Breast epithelium (tissue), 4 donors: ENCODE results near the gene MPRIP. TPM values are rescaled to one million over a fixed set of nuclear protein-coding genes. Genes with fewer than 3 reads are reported as not detected.

Experiments used
- DNase-seq, 2 donors: peaks; one replicate each; pipeline ENCODE4 v3.0.0-alpha.2; 2019; ENCODE audit warnings: low spot score in 2 of 2
- H3K27ac ChIP-seq, 2 donors: fragments of 200-600 bp; sonication (generic) in 1 of 2; one replicate each; pipeline ENCODE4 v1.5.1; 2016 to 2019; ENCODE audit warnings: mild to moderate bottlenecking in 1 of 2
- H3K27me3 ChIP-seq, 2 donors: fragments of 200-600 bp; sonication (generic) in 1 of 2; one replicate each; pipeline versions ENCODE4 v1.5.1 to v1.6.0; 2017 to 2019; ENCODE audit warnings: control low read depth in 1 of 2, mild to moderate bottlenecking in 1 of 2
- H3K36me3 ChIP-seq: fragments of 200-600 bp; one replicate; pipeline ENCODE4 v1.5.1; 2019
- H3K4me1 ChIP-seq, 2 donors: fragments of 200-600 bp; sonication (generic); one replicate each; pipeline ENCODE4 v1.5.1; 2016 to 2019; ENCODE audit warnings: control low read depth in 1 of 2
- H3K4me3 ChIP-seq, 3 donors: fragments of 200-600 bp; sonication (generic); 1 replicate in 2 of 3; 2 replicates in 1 of 3; pipeline ENCODE4 v1.5.1; 2016 to 2019; ENCODE audit warnings: mild to moderate bottlenecking in 3 of 3, moderate library complexity in 2 of 3
- H3K9me3 ChIP-seq, 2 donors: fragments of 200-600 bp; sonication (generic) in 1 of 2; one replicate each; pipeline ENCODE4 v1.5.1; 2016 to 2019; ENCODE audit warnings: control low read depth in 1 of 2
- POLR2A ChIP-seq: fragments of 450-650 bp; IDR thresholded peaks from one replicate; pipeline ENCODE4 v1.6.1; 2016; ENCODE audit warnings: antibody characterized with exemption, mild to moderate bottlenecking, moderate library complexity
- POLR2AphosphoS5 ChIP-seq, 3 donors: sonication (generic); formaldehyde crosslinking; IDR thresholded peaks; one replicate each; pipeline ENCODE4 v1.6.1; 2017; ENCODE audit warnings: antibody characterized with exemption in 3 of 3
- intact Hi-C: fragments of 100-400 bp; cut with DNase I; formaldehyde crosslinking; loops from one replicate; pipeline ENCODE4 v1.15.1; 2023; ENCODE audit warnings: low total_unique reads
- total RNA-seq, 3 donors: library from RNA; depleted of rRNA; stranded (reverse); fragments of >200 nt; gene quantifications; one replicate each; pipeline ENCODE4 v1.1.0, GENCODE V29; 2016
- TF ChIP-seq, protein P1 (sequence below), 3 donors: fragments of 450-650 bp; IDR thresholded peaks; one replicate each; pipeline ENCODE4 v1.5.1; 2016 to 2017; ENCODE audit warnings: antibody characterized with exemption in 3 of 3, mild to moderate bottlenecking in 3 of 3, moderate library complexity in 3 of 3

Gene MPRIP
- total RNA-seq, 3 donors from 2014 or later = 93.1 to 136 (median 124) TPM

DNA sequence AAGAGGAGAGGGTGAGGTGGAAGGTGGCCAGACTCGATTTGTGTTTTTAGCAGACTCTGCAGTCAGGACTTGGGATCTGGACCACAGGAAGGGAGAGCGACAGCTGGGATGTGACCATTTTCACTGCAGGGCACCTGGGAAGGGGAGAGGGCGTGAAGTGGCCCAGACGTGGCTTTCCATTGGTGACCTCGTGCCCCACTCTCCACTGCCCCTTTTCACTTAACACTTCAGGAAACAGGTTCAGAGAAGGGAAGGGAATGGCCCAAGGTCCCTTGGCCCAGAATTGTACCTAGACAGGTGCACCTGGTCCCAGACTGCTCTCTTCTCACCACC lies 22.9 kb upstream of the MPRIP start:
- no peak for DNase-seq

DNA sequence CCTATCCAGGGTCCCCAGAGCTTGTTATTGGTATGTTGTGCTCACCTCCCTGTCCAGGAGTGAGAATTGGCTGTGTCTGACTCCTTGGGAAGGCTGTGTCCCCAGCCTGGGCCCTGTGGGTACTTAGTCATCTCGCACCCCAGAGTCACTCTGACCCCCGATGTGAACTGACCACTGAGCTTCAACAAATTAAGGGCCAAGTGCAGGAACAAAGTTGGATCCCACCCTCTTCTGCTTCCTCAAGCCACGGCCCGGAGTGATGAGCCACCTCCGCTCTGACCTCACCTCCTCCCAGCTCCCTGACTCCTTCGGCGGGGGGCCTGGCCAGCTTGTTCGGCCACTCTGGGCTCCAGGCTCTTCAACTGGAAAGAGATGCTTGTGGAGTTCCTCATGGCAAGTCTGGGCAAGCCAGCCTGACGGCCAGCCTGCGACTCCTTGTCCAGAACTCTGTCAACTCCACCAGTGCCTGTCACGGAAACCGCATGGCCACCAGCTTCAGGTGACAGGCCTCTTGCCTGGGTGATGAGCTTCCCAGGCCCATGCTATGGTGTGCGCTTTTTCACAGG lies 22.3 kb upstream of the MPRIP start:
- Histone ChIP-seq H3K9me3 (no peaks in the 10 kb centered on the region), H3K27me3 (no peaks in the 10 kb centered on the region), H3K27ac (peak overlapping the region; percentile 10 to 56), H3K4me1 (no peaks in the 10 kb centered on the region), H3K4me3 (no peak overlapping the region), H3K36me3 (no peaks in the 10 kb centered on the region)
- intact Hi-C loops = no loop called here
- DNase-seq = peak; percentile 50 to 71
- TF ChIP-seq POLR2A (no peak), POLR2AphosphoS5 (IDR thresholded peaks at IDR 0.05) (no peak)
- TF ChIP-seq, protein P1, sequence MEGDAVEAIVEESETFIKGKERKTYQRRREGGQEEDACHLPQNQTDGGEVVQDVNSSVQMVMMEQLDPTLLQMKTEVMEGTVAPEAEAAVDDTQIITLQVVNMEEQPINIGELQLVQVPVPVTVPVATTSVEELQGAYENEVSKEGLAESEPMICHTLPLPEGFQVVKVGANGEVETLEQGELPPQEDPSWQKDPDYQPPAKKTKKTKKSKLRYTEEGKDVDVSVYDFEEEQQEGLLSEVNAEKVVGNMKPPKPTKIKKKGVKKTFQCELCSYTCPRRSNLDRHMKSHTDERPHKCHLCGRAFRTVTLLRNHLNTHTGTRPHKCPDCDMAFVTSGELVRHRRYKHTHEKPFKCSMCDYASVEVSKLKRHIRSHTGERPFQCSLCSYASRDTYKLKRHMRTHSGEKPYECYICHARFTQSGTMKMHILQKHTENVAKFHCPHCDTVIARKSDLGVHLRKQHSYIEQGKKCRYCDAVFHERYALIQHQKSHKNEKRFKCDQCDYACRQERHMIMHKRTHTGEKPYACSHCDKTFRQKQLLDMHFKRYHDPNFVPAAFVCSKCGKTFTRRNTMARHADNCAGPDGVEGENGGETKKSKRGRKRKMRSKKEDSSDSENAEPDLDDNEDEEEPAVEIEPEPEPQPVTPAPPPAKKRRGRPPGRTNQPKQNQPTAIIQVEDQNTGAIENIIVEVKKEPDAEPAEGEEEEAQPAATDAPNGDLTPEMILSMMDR (IDR thresholded peaks at IDR 0.05) = no peak

More for the DNA sequence above, 22.9 kb upstream of the MPRIP start:
- Histone ChIP-seq H3K4me1 (no peaks in the 10 kb centered on the region), H3K36me3 (no peaks in the 10 kb centered on the region), H3K27ac (peak overlapping the region in 1 of 2 donors; percentile 76), H3K9me3 (no peaks in the 10 kb centered on the region), H3K27me3 (no peaks in the 10 kb centered on the region), H3K4me3 (no peak overlapping the region)
- intact Hi-C loops = no loop called here
- TF ChIP-seq POLR2A (no peak), POLR2AphosphoS5 (IDR thresholded peaks at IDR 0.05) (no peak)
- TF ChIP-seq, protein P1 (IDR thresholded peaks at IDR 0.05) = no peak

DNA sequence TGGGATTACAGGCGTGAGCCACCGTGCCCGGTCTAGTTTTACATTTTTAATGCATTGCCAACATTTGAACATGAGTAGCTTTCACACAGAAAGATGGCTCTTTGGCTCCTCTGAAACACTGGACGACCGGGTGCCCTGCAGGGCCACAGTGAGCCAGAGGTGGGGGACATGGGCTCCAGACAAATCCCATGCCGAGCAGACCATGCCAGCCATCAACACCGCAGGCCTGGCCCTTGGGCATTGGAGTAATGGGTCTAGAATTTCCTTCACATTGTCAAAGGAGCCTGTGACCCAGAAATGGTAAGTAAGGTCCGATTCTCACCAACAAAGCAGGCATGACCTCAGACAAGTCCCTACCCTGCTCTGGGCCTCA lies 21.4 kb upstream of the MPRIP start:
- peak overlapping the region; percentile 69 to 77 for H3K27ac ChIP-seq
- no peaks in the 10 kb centered on the region for H3K27me3 ChIP-seq
- intact Hi-C loops = no loop called here
- DNase-seq = peak in 1 of 2 donors; percentile 42
- H3K4me3 ChIP-seq = peak overlapping the region in 1 of 3 donors; percentile 21
- H3K9me3 ChIP-seq = no peaks in the 10 kb centered on the region
- H3K36me3 ChIP-seq = no peaks in the 10 kb centered on the region
- H3K4me1 ChIP-seq = no peaks in the 10 kb centered on the region
- TF ChIP-seq POLR2A (no peak), POLR2AphosphoS5 (IDR thresholded peaks at IDR 0.05) (no peak)
- TF ChIP-seq, protein P1 (IDR thresholded peaks at IDR 0.05) = no peak

DNA sequence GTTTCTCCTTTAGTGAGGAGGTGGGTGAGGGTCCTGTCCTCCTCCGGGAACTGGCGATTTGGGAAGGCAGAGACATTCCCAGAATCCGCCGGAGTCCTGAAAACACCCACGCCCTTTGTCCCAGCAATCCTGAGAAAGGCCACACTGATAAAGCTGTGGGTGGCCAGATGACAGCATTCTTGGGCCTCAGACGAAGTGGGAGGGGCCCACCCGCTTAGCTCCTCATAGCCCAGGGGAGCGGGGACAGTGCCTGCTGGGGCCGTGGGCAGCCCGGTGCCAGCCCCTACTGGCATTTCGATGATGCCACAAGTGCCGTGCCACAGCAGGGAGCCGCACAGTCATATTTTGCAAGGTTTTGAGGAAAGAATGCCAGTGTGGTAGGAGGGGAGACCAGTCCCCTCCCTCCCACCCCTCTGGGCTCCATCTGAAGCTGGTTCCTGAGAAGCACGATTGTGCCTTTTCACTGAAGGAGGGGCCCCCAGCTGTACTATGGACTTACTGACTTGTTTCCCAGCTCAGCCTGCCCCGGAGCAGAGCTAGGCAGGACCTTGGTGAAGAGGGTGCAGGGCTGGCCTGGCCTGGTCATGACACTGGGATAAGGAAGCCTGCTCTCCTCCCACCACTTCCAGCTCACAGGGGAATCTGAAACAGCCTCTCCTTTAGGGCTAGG lies 20.9 kb upstream of the MPRIP start:
- intact Hi-C loops = no loop called here
- H3K27ac ChIP-seq = peak overlapping the region; percentile 69 to 77
- H3K4me1 ChIP-seq = no peaks in the 10 kb centered on the region
- H3K4me3 ChIP-seq = peak overlapping the region in 1 of 3 donors; percentile 21
- no peaks in the 10 kb centered on the region for H3K27me3 ChIP-seq
- DNase-seq = peak; percentile 48 to 67
- TF ChIP-seq, protein P1 (IDR thresholded peaks at IDR 0.05) = no peak
- TF ChIP-seq POLR2AphosphoS5 (IDR thresholded peaks at IDR 0.05) (no peak), POLR2A (no peak)
- no peaks in the 10 kb centered on the region for H3K36me3 ChIP-seq
- H3K9me3 ChIP-seq = no peaks in the 10 kb centered on the region

DNA sequence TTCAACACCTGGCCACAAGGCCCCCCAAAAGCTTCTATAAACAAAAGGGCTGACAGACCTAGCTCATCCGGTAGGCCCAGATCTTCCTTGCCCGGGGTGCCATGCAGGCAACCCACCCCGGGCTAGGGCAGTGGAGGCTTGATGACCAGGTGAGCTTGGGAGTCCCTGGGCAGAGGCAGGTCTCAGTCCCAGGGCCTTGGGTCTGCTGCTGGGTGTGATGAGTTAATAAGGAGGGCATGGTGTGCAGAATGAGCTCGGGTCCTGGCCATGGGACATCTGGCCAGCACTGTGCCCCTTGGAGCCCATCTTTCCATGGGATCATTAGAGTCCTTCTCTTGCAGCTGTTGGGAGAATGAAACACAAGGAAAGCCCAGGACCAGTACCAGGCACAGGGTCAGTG lies 20.2 kb upstream of the MPRIP start:
- TF ChIP-seq POLR2AphosphoS5 (IDR thresholded peaks at IDR 0.05) (no peak), POLR2A (no peak)
- TF ChIP-seq, protein P1 (IDR thresholded peaks at IDR 0.05) = no peak
- H3K9me3 ChIP-seq = no peaks in the 10 kb centered on the region
- no peaks in the 10 kb centered on the region for H3K27me3 ChIP-seq
- H3K4me1 ChIP-seq = no peaks in the 10 kb centered on the region
- intact Hi-C loops = no loop called here
- H3K4me3 ChIP-seq = no peak overlapping the region
- DNase-seq = no peak
- H3K36me3 ChIP-seq = no peaks in the 10 kb centered on the region
- peak overlapping the region; percentile 69 to 77 for H3K27ac ChIP-seq
